Hepatocyte (in vitro differentiated cells): Measurements from ENCODE around the gene LEFTY2. TPM values are rescaled to one million over a fixed set of nuclear protein-coding genes. Genes with fewer than 3 reads are reported as not detected.

Experiments
- DNase-seq: peaks from one replicate; pipeline ENCODE4 v3.0.0-alpha.2; 2016; ENCODE audit warnings: low spot score
- H2AFZ ChIP-seq: fragments of 200-600 bp; sonication (generic); 2 replicates; pipeline ENCODE4 v1.6.0; 2016; ENCODE audit warnings: antibody characterized with exemption, mild to moderate bottlenecking
- H3K27ac ChIP-seq: fragments of 200-600 bp; sonication (generic); 2 replicates; pipeline ENCODE4 v1.5.1; 2016; ENCODE audit warnings: mild to moderate bottlenecking
- H3K27me3 ChIP-seq: fragments of 200-600 bp; sonication (generic); 2 replicates; pipeline ENCODE4 v1.6.1; 2016
- H3K36me3 ChIP-seq: fragments of 200-600 bp; sonication (generic); replicated peaks from 2 replicates; pipeline ENCODE4 v1.5.1; 2016; ENCODE audit warnings: low read depth; ENCODE audit not compliant: insufficient read depth
- H3K4me1 ChIP-seq: fragments of 200-600 bp; sonication (generic); 2 replicates; pipeline ENCODE4 v1.5.1; 2016; ENCODE audit warnings: mild to moderate bottlenecking, moderate library complexity; ENCODE audit not compliant: insufficient read depth
- H3K4me2 ChIP-seq: fragments of 200-600 bp; sonication (generic); 2 replicates; pipeline ENCODE4 v1.6.0; 2016
- H3K4me3 ChIP-seq: fragments of 200-600 bp; sonication (generic); 2 replicates; pipeline ENCODE4 v1.5.1; 2016; ENCODE audit warnings: mild to moderate bottlenecking
- H3K79me2 ChIP-seq: fragments of 200-600 bp; sonication (generic); 2 replicates; pipeline ENCODE4 v1.6.0; 2017; ENCODE audit warnings: mild to moderate bottlenecking
- H3K9me2 ChIP-seq: fragments of 200-600 bp; sonication (generic); replicated peaks from 2 replicates; pipeline ENCODE4 v1.6.0; 2017; ENCODE audit warnings: mild to moderate bottlenecking; ENCODE audit not compliant: insufficient read depth
- H3K9me3 ChIP-seq: fragments of 200-600 bp; sonication (generic); 2 replicates; pipeline ENCODE4 v1.5.1; 2016; ENCODE audit warnings: low read depth, mild to moderate bottlenecking
- H4K20me1 ChIP-seq: fragments of 200-600 bp; sonication (generic); 2 replicates; pipeline ENCODE4 v1.6.0; 2016; ENCODE audit warnings: mild to moderate bottlenecking; ENCODE audit not compliant: insufficient read depth, poor library complexity, severe bottlenecking
- EZH2 ChIP-seq: fragments of 200-600 bp; sonication (generic); IDR thresholded peaks from 2 replicates; pipeline ENCODE4 v1.6.1; 2016; ENCODE audit warnings: antibody characterized with exemption, mild to moderate bottlenecking, borderline replicate concordance
- EZH2phosphoT487 ChIP-seq: fragments of 200-600 bp; sonication (generic); IDR thresholded peaks from one replicate; pipeline ENCODE4 v1.6.1; 2018; ENCODE audit warnings: antibody characterized with exemption, mild to moderate bottlenecking, low read depth, moderate library complexity; ENCODE audit not compliant: unreplicated experiment, severe bottlenecking
- WGBS: methylation state at CpG from one replicate; pipeline ENCODE4 v1.1.6; 2016; ENCODE audit warnings: low lambda C conversion rate; ENCODE audit errors: missing lambda C conversion rate; 5-methylcytosine and 5-hydroxymethylcytosine counted together
- polyA plus RNA-seq: library from polyadenylated mRNA; unstranded; fragments of >200 nt; fragmentation: Nextera tagmentation; extraction: Ambion mirVana; gene quantifications from 2 replicates; pipeline ENCODE4 v1.2.1, GENCODE V29; 2016
- total RNA-seq: library from RNA; depleted of rRNA; stranded (reverse); fragments of >200 nt; gene quantifications from 2 replicates; pipeline ENCODE4 v1.2.3, GENCODE V29; 2014
- TF ChIP-seq, protein P1 (sequence below): fragments of 200-600 bp; sonication (generic); IDR thresholded peaks from 2 replicates; pipeline ENCODE4 v1.5.1; 2016; ENCODE audit warnings: antibody characterized with exemption, mild to moderate bottlenecking; ENCODE audit not compliant: poor library complexity

Gene LEFTY2
- total and polyA plus RNA-seq, 2 experiments from 2014 or later: 0.60 to 1.1 TPM

DNA sequence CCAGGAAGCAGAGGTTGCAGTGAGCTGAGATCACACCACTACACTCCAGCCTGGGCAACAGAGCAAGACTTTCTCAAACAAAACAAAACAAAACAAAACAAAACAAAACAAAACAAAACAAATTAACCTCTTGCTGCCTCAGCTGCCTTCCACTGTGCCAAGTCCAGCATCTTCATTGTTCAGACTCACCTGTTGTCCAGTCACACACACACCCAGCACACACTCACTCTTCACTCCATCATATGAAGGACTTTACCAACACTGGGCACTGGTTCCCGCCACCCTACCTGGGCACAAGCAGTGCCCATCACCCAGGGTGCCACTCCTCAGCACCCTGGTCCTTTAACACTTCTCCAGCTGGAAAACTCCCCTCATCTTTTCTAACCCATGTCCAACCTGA, 31.5 kb downstream of the LEFTY2 start:
- H3K27ac ChIP-seq: no peak overlapping the region

DNA sequence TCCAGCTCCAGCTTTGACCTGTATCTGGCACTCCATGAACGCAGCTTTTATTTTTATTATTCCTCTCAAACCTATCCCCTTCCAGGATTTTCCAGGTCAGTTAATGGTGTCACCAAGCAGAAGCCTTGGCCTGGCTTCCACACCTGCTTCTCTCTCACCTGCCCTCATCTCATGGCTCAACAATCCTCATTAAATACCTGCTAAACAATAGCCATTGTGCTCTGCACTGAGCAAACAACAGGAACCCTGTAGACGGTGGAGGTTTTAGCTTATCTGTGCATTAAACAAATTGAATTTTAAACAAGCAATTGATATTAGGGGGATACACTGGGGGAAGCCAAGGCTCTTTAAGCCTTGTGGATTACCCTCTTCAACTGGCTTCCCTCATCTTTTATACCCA, 32.2 kb downstream of the LEFTY2 start:
- H2AFZ ChIP-seq: no peak overlapping the region
- H3K4me2 ChIP-seq: no peak overlapping the region
- H3K36me3 ChIP-seq: no peaks in the 10 kb centered on the region
- no peaks in the 10 kb centered on the region for H3K79me2 ChIP-seq
- TF ChIP-seq EZH2phosphoT487 (no peak), EZH2 (no peak)
- TF ChIP-seq, protein P1, sequence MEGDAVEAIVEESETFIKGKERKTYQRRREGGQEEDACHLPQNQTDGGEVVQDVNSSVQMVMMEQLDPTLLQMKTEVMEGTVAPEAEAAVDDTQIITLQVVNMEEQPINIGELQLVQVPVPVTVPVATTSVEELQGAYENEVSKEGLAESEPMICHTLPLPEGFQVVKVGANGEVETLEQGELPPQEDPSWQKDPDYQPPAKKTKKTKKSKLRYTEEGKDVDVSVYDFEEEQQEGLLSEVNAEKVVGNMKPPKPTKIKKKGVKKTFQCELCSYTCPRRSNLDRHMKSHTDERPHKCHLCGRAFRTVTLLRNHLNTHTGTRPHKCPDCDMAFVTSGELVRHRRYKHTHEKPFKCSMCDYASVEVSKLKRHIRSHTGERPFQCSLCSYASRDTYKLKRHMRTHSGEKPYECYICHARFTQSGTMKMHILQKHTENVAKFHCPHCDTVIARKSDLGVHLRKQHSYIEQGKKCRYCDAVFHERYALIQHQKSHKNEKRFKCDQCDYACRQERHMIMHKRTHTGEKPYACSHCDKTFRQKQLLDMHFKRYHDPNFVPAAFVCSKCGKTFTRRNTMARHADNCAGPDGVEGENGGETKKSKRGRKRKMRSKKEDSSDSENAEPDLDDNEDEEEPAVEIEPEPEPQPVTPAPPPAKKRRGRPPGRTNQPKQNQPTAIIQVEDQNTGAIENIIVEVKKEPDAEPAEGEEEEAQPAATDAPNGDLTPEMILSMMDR: no peak
- no peaks in the 10 kb centered on the region for H4K20me1 ChIP-seq
- no peaks in the 10 kb centered on the region for H3K27me3 ChIP-seq
- no peak overlapping the region for H3K4me3 ChIP-seq
- H3K27ac ChIP-seq: no peak overlapping the region
- peaks cover 6% of the 10 kb centered on the region for H3K4me1 ChIP-seq
- 50% methylated on average over 2 of the region's 2 CpGs for WGBS
- no peaks in the 10 kb centered on the region for H3K9me2 ChIP-seq
- no peak for DNase-seq
- no peaks in the 10 kb centered on the region for H3K9me3 ChIP-seq

More for the DNA sequence above, 31.5 kb downstream of the LEFTY2 start:
- no peaks in the 10 kb centered on the region for H3K9me3 ChIP-seq
- no peaks in the 10 kb centered on the region for H4K20me1 ChIP-seq
- TF ChIP-seq, protein P1: no peak
- TF ChIP-seq EZH2phosphoT487: no peak
- TF ChIP-seq EZH2: no peak
- WGBS: 100% methylated on average over 1 of the region's 1 CpG
- H3K4me2 ChIP-seq: no peak overlapping the region
- H3K9me2 ChIP-seq: no peaks in the 10 kb centered on the region
- no peaks in the 10 kb centered on the region for H3K27me3 ChIP-seq
- peaks cover 6% of the 10 kb centered on the region for H3K4me1 ChIP-seq
- no peak overlapping the region for H2AFZ ChIP-seq
- H3K36me3 ChIP-seq: no peaks in the 10 kb centered on the region
- DNase-seq: no peak
- H3K4me3 ChIP-seq: no peak overlapping the region
- no peaks in the 10 kb centered on the region for H3K79me2 ChIP-seq

DNA sequence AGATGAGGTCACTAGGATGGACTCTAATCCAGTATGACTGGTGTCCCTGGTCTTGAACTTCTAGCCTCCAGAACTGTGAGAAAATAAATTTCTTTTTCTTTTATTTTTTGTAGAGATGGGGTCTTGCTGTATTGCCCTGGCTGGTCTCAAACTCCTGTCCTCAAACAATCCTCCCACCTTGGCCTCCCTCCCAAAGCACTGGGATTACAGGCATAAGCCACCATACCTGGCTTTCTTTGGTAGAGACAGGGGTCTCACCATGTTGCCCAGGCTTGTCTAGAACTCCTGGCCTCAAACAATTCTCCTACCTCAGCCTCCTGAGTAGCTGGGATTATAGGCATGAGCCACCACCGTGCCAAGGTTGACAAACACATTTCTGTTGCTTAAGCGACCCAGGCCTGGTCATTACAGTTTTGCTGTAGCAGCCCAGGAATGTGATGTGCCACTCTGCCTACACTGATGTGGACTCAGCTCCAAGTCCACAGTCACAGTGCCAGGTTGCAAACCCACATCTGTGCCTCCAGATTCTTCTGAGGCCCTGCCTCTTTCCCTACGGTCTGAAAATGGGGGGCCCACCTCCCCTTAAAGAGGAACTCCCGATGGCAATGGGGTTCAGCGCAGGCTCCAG, 32.9 kb downstream of the LEFTY2 start:
- no peak overlapping the region for H3K4me2 ChIP-seq
- H3K27ac ChIP-seq: no peak overlapping the region
- H3K4me1 ChIP-seq: peaks cover 6% of the 10 kb centered on the region
- H4K20me1 ChIP-seq: no peaks in the 10 kb centered on the region
- no peaks in the 10 kb centered on the region for H3K36me3 ChIP-seq
- no peaks in the 10 kb centered on the region for H3K27me3 ChIP-seq
- H3K4me3 ChIP-seq: no peak overlapping the region
- no peaks in the 10 kb centered on the region for H3K79me2 ChIP-seq
- H3K9me3 ChIP-seq: no peaks in the 10 kb centered on the region
- DNase-seq: no peak
- no peaks in the 10 kb centered on the region for H3K9me2 ChIP-seq
- WGBS: 92% methylated on average over 5 of the region's 5 CpGs
- TF ChIP-seq EZH2phosphoT487: no peak
- TF ChIP-seq, protein P1: no peak
- no peak for TF ChIP-seq EZH2
- no peak overlapping the region for H2AFZ ChIP-seq

DNA sequence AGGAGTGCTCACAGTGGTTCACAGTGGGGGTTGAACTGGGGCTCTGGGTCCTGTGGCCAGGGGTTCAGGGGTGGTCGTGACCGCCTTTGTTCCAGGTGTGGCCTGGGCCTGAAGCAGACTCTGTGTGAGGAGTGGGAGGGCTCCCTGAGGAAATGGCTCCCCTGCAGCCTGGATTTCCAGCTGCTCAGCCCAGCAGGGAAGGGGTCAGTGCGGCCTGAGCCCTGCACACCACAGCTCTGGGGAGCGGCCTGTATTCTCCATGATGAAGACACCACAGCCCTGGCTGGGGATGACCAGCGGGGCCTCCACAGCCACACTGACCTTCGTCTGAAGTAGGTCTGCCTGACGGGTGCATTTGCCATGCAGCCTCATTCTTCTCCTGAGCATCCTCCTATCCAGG, 33.7 kb downstream of the LEFTY2 start:
- no peaks in the 10 kb centered on the region for H3K27me3 ChIP-seq
- H3K36me3 ChIP-seq: no peaks in the 10 kb centered on the region
- H2AFZ ChIP-seq: no peak overlapping the region
- H3K79me2 ChIP-seq: no peaks in the 10 kb centered on the region
- peaks cover 6% of the 10 kb centered on the region for H3K4me1 ChIP-seq
- H3K9me3 ChIP-seq: no peaks in the 10 kb centered on the region
- no peak overlapping the region for H3K27ac ChIP-seq
- TF ChIP-seq EZH2 (no peak), EZH2phosphoT487 (no peak)
- TF ChIP-seq, protein P1: no peak
- WGBS: 91% methylated on average over 7 of the region's 7 CpGs
- no peak for DNase-seq
- no peak overlapping the region for H3K4me2 ChIP-seq
- no peaks in the 10 kb centered on the region for H3K9me2 ChIP-seq
- no peaks in the 10 kb centered on the region for H4K20me1 ChIP-seq
- H3K4me3 ChIP-seq: no peak overlapping the region
